GM12874 (cell line): ENCODE measurements around the gene MAPK11.
A peak's percentile ranks its signal among the peaks of the same experiment; 100 is the strongest.

Experiments
- TF ChIP-seq, protein P1 (sequence below): IDR thresholded peaks from 2 replicates; pipeline ENCODE4 v1.5.1; 2011; ENCODE audit warnings: low read depth, mild to moderate bottlenecking, control low read depth, low read length, moderate library complexity; ENCODE audit not compliant: insufficient read depth

Gene MAPK11

GRCh38 chr22:50221410-50222300 lies 48.5 kb downstream of the MAPK11 start:
- TF ChIP-seq, protein P1, sequence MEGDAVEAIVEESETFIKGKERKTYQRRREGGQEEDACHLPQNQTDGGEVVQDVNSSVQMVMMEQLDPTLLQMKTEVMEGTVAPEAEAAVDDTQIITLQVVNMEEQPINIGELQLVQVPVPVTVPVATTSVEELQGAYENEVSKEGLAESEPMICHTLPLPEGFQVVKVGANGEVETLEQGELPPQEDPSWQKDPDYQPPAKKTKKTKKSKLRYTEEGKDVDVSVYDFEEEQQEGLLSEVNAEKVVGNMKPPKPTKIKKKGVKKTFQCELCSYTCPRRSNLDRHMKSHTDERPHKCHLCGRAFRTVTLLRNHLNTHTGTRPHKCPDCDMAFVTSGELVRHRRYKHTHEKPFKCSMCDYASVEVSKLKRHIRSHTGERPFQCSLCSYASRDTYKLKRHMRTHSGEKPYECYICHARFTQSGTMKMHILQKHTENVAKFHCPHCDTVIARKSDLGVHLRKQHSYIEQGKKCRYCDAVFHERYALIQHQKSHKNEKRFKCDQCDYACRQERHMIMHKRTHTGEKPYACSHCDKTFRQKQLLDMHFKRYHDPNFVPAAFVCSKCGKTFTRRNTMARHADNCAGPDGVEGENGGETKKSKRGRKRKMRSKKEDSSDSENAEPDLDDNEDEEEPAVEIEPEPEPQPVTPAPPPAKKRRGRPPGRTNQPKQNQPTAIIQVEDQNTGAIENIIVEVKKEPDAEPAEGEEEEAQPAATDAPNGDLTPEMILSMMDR = 0 out of 2 replicates have a peak, but pooled peaks have one; percentile 11

DNA sequence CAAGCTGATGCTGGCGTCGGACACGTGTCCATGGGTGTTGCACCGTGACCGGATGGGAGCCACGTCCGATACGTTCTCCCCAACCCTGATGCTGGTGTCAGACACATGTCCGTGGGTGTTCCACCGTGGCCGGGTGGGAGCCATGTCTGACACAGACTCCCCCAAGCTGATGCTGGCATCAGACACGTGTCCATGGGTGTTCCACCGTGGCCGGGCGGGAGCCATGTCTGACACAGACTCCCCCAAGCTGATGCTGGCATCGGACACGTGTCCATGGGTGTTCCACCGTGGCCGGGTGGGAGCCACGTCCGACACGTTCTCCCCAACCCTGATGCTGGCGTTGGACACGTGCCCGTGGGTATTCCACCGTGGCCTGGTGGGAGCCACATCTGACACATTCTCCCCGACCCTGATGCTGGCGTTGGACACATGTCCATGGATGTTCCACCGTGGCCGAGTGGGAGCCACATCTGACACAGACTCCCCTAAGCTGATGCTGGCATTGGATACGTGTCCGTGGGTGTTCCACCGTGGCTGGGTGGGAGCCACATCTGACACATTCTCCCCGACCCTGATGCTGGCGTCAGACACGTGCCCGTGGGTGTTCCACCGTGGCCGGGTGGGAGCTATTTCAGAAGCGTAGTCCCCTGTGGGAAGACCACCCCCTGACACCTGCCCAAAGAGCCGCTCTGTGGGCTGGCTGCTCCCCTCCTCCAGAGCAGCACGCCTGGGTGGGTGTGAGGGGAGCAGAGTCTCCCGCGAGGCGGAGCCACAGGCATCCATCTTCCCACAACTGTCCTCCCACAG lies 49.4 kb downstream of the MAPK11 start:
- TF ChIP-seq, protein P1 = no peak

DNA sequence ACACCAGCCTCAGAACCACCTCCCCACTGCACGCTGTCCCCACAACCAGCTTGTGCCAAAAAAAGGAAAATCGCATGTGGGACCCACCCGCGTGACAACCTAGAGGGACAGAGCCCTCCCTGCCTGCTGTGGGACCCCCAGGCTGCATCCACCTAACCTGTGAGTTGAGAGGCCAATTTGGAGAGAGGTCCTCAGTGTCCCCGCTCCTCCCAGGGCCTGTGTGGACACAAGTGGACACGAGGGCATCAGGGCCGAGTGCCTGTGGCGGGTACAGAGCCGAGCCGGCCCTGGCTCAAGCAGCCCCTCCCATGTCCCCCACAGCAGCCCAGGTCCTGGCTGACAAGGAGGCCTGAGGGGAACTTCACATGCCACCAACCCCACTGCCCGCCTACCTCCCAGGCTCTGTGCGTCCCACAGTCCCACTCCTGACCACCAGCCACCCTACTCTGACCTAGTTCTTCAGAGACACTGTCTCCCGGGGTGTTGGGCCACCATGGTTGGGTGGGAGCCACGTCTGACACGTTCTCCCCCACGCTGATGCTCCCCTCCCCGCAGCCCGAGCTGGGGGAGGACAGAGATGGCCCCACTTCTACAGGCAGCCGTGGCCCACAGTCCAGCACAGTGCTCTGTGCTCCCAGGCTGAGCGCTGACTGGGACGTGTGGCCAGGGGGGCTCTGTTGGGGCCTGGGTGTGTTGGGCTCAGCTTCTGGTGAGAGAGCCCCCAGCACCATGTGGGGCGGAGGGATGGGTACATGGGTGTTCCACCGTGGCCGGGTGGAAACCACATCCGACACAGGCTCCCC lies 50.2 kb downstream of the MAPK11 start:
- TF ChIP-seq, protein P1 = no peak

GRCh38 chr22:50218996-50219727 lies 51.0 kb downstream of the MAPK11 start:
- TF ChIP-seq, protein P1 = no peak

GRCh38 chr22:50218153-50218995 lies 51.8 kb downstream of the MAPK11 start:
- TF ChIP-seq, protein P1 = no peak

- TF ChIP-seq, protein P1 = no peak
Measured at GRCh38 chr22:50217543-50218152, 52.5 kb downstream of the MAPK11 start.
